WI38 (cell line): ENCODE data around the gene LENG9.
A peak's percentile ranks its signal among the peaks of the same experiment; 100 is the strongest.

Source experiments
- H3K4me3 ChIP-seq: 2 replicates; pipeline ENCODE4 v1.5.1; 2011; ENCODE audit warnings: low read depth, mild to moderate bottlenecking, control low read depth, low read length
- TF ChIP-seq, protein P1 (sequence below): IDR thresholded peaks from 2 replicates; pipeline ENCODE4 v1.5.1; 2012; ENCODE audit warnings: low read depth, mild to moderate bottlenecking, control low read depth, low read length

LENG9 gene

DNA sequence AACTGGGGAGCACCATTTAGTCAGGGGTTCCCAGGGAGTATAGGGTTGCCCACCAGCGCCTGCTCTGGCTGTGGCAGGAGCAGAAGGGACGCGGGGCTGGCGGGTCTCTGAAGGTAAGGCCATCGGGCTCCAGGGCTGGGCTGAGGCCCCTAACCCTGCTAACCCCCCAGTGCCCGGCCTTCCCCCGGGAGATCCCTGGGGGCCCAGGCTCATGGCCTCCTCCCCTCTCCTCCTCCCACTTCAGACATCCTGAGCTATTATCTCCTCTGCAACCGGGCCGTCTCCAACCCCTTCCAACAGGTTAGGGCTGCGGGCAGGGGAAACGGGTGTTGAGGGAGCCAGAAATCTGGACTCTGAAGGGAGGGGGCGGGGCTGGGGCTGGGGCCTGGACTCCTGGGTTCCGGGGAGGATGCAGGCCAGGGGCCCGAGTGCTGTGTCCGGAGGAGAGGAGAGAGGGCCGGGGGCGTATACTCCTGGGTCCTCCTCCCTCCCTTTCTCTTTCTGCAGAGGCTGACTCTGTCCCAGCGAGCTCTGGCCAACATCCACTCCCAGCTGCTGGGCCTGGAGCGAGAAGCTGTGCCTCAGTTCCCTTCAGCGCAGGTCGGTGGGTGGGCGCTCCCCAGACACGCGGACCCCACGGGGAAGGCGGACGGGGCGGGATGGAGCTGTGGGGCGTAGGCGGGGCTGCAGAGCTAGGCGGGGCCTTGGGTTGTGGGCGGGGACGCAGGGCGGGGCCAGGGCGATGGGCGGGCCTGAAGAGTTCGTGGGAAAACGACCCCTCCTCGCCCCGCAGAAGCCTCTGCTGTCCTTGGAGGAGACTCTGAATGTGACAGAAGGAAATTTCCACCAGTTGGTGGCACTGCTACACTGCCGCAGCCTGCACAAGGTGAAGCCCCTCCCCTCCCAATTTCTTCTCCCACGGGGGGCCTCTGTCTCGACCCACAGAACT is 33.0 kb downstream of the LENG9 start:
- peak overlapping the region; percentile 40 for H3K4me3 ChIP-seq
- TF ChIP-seq, protein P1, sequence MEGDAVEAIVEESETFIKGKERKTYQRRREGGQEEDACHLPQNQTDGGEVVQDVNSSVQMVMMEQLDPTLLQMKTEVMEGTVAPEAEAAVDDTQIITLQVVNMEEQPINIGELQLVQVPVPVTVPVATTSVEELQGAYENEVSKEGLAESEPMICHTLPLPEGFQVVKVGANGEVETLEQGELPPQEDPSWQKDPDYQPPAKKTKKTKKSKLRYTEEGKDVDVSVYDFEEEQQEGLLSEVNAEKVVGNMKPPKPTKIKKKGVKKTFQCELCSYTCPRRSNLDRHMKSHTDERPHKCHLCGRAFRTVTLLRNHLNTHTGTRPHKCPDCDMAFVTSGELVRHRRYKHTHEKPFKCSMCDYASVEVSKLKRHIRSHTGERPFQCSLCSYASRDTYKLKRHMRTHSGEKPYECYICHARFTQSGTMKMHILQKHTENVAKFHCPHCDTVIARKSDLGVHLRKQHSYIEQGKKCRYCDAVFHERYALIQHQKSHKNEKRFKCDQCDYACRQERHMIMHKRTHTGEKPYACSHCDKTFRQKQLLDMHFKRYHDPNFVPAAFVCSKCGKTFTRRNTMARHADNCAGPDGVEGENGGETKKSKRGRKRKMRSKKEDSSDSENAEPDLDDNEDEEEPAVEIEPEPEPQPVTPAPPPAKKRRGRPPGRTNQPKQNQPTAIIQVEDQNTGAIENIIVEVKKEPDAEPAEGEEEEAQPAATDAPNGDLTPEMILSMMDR = no peak

DNA sequence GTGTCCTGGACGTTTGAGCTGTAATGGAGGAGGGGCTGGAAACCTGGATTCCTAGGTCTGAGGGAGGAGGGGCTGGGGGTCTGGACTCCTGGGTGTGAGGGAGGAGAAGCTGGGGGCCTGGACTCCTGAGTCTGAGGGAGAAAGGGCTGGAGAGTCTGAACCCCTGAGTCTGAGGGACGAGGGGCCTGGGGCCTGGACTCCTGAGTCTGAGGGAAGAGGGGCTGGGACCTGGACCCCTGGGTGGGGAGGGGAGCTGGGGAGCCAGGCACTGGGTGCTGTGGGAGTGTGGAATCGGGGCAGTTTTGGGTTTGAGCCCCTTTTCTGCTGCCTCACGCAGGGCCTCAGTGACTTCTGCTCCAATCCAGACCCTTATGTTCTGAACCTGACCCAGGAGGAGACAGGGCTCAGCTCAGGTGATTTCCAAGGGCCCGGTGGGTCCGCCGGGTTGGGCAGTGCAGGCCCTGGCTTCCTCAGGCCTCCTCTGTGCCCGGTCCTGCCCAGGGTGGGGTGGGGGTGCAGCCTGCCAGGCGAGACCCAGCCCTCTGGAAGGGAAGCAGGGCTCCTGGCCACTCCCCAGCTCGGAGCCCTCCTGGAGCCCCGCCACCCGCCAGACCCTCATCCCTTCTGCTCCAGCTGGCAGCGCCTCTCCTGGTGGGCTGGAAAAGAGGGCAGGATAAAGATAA is 33.9 kb downstream of the LENG9 start:
- no peak overlapping the region for H3K4me3 ChIP-seq
- TF ChIP-seq, protein P1 = no peak

DNA sequence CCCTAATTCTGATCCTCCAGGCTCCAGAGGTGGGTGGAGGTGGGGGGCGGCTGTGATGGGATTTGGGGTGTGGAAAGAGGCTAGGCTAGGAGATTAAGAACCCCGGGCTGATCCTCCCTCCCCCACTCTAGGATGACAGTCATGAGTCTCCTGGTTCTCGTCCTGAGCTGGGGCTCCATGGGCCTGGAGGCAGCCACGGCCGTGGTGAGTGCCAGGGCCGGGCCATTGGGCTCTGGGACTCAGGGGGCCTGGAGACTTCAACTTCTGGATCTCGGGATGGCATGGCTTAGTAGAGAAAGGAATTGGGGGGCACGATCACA is 34.4 kb downstream of the LENG9 start:
- no peak overlapping the region for H3K4me3 ChIP-seq
- TF ChIP-seq, protein P1 = no peak

DNA sequence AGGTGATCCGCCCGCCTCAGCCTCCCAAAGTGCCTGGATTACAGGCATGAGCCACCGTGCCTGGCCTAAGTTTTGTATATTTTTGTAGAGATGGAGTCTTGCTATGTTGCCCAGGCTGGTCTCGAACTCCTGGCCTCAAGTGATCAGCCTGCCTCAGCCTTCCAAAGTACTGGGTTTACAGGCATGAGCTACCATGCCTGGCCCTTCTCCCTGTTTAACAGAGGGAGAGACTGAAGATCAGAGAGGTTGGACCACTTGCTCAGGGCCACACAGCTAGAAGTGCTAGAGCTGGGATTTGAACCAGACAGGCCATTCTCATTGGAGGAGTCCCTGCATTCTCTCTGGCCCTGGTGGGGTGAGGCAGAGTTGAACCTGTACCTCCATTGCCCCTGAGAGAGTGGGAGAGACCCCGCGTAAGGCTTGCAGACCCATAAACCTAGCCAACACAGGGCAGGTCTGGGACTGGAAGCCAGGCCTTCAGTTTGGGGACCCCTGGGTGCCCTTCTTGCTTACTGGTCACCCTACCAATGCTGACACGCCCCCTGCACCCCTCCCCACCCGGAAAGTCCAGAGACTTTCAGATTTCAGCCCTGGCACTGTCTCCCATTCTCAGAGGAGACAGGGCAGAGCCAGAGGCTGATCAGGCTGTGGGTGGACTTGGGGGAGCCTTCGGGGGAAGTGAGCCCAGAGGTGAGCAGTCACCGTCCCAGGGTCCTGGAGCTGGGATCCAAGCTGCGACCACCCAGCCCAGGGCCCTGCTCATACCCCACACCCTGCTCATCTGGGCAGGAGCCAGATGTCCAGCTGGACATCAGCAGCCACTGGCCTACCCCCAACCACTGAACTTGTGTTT is 35.0 kb downstream of the LENG9 start:
- TF ChIP-seq, protein P1 = no peak
- no peak overlapping the region for H3K4me3 ChIP-seq

DNA sequence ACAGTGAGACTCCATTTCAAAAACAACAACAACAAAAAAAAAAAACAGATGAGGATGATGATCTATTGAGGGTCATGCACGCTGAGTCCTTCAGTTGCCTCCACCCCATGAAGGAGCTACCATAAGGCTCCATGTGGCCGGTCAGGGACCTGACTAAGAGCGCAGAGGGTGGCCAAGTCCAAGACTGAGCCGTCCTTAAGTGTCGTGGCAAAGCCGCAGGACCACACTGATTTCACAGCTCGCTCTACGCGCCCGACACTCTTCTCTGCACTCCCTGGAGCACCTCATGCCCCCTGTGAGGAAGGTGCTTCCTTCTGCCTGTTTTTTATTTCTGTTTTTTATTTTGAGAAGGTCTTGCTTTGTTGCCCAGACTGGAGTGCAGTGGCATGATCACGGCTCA is 36.0 kb downstream of the LENG9 start:
- TF ChIP-seq, protein P1 = no peak
- no peak overlapping the region for H3K4me3 ChIP-seq

DNA sequence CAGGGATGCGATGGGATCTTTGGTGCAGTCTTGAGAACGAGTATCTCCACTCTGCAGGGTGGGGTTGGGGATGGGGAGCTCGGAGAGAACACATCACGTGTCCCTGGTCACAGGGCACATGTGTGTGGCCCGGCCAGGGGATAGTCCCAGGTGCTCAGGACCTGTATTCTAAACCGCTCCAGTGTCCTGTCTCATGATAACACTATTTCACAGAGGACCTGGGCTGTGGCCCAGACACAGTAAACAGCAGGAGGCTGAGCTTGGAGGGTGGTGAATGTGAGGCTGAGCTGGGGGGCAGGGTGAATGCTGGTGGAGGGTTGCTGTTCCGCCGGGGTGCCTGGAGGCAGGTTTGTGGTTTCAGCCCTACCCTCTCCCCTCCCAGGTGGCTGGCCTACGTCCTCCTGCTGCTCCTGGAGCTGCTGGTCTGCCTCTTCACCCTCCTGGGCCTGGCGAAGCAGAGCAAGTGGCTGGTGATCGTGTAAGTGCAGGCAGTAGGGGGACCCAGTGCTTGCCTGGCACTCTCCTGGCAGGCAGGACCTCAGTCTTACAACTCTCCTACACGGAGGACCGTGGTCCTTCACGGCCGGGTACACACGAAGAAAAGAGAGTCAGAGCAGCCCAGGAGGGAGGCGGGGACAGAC is 37.2 kb downstream of the LENG9 start:
- TF ChIP-seq, protein P1 = no peak
- no peak overlapping the region for H3K4me3 ChIP-seq
